HEK293 (cell line): ENCODE data around the gene UTP25.

Experiments used
- BCL11B ChIP-seq: fragments of 450-650 bp; formaldehyde crosslinking; IDR thresholded peaks from 2 replicates; pipeline ENCODE4 v1.5.1; 2016; ENCODE audit warnings: low read depth, missing biosample characterization, missing genetic modification characterization
- REST ChIP-seq: fragments of 450-650 bp; formaldehyde crosslinking; IDR thresholded peaks from 2 replicates; pipeline ENCODE4 v1.5.1; 2016; ENCODE audit warnings: missing biosample characterization, missing genetic modification characterization
- TF ChIP-seq, protein P1 (sequence below): fragments of 450-650 bp; formaldehyde crosslinking; IDR thresholded peaks from 2 replicates; pipeline ENCODE4 v1.5.1; 2016; ENCODE audit warnings: missing biosample characterization, missing genetic modification characterization

GRCh38 chr1:209783386-209783785 is 44.4 kb upstream of the UTP25 start:
- TF ChIP-seq REST (tag by site-specific recombination) (no peak), BCL11B (tag by site-specific recombination) (no peak)
- TF ChIP-seq, protein P1, sequence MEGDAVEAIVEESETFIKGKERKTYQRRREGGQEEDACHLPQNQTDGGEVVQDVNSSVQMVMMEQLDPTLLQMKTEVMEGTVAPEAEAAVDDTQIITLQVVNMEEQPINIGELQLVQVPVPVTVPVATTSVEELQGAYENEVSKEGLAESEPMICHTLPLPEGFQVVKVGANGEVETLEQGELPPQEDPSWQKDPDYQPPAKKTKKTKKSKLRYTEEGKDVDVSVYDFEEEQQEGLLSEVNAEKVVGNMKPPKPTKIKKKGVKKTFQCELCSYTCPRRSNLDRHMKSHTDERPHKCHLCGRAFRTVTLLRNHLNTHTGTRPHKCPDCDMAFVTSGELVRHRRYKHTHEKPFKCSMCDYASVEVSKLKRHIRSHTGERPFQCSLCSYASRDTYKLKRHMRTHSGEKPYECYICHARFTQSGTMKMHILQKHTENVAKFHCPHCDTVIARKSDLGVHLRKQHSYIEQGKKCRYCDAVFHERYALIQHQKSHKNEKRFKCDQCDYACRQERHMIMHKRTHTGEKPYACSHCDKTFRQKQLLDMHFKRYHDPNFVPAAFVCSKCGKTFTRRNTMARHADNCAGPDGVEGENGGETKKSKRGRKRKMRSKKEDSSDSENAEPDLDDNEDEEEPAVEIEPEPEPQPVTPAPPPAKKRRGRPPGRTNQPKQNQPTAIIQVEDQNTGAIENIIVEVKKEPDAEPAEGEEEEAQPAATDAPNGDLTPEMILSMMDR (tag by site-specific recombination), result no peak
